GM23338 (cell line): ENCODE measurements around the gene TLR1. TPM values are rescaled to one million over a fixed set of nuclear protein-coding genes. Genes with fewer than 3 reads are reported as not detected.

Source experiments
- ATAC-seq: fragments of 200-7000 bp; cut with Tn5 transposase; 3 replicates; pipeline ENCODE4 v1.9.1; 2020
- DNase-seq: peaks from one replicate; pipeline ENCODE4 v3.0.0-alpha.2; 2015; ENCODE audit warnings: low spot score
- H2AFZ ChIP-seq: fragments of 200-600 bp; sonication (generic); 2 replicates; pipeline ENCODE4 v1.8.0; 2016; ENCODE audit warnings: antibody characterized with exemption, mild to moderate bottlenecking, moderate library complexity
- H3F3A ChIP-seq: fragments of 200-600 bp; sonication (generic); replicated peaks from 2 replicates; pipeline ENCODE4 v1.8.0; 2017; ENCODE audit warnings: antibody characterized with exemption, mixed run types, low read depth
- H3K27ac ChIP-seq: fragments of 200-600 bp; sonication (generic); 2 replicates; pipeline ENCODE4 v1.6.1; 2016; ENCODE audit warnings: low read depth
- H3K27me3 ChIP-seq: fragments of 200-600 bp; sonication (generic); 2 replicates; pipeline ENCODE4 v1.8.0; 2016; ENCODE audit warnings: mild to moderate bottlenecking, mixed run types, moderate library complexity; ENCODE audit not compliant: insufficient read depth
- H3K36me3 ChIP-seq: fragments of 200-600 bp; sonication (generic); 2 replicates; pipeline ENCODE4 v1.8.0; 2016; ENCODE audit warnings: mild to moderate bottlenecking; ENCODE audit not compliant: insufficient read depth
- H3K4me1 ChIP-seq: fragments of 200-600 bp; sonication (generic); 2 replicates; pipeline ENCODE4 v1.8.0; 2016; ENCODE audit warnings: mild to moderate bottlenecking, moderate library complexity; ENCODE audit not compliant: insufficient read depth
- H3K4me2 ChIP-seq: fragments of 200-600 bp; sonication (generic); 2 replicates; pipeline ENCODE4 v1.7.1; 2017; ENCODE audit warnings: mixed run types
- H3K4me3 ChIP-seq: fragments of 200-600 bp; sonication (generic); 2 replicates; pipeline ENCODE4 v1.6.1; 2016; ENCODE audit warnings: mixed run types
- H3K79me2 ChIP-seq: fragments of 200-600 bp; sonication (generic); replicated peaks from 2 replicates; pipeline ENCODE4 v1.8.0; 2017; ENCODE audit warnings: mild to moderate bottlenecking; ENCODE audit not compliant: insufficient read depth
- H3K9me2 ChIP-seq: fragments of 200-600 bp; sonication (generic); 2 replicates; pipeline ENCODE4 v1.8.0; 2017; ENCODE audit not compliant: insufficient read depth
- H4K20me1 ChIP-seq: fragments of 200-600 bp; sonication (generic); replicated peaks from 2 replicates; pipeline ENCODE4 v1.8.0; 2017; ENCODE audit warnings: mild to moderate bottlenecking; ENCODE audit not compliant: insufficient read depth
- H3K27ac Mint-ChIP-seq: 2 replicates; pipeline ENCODE4 v1.8.0; 2020; ENCODE audit warnings: inconsistent platforms, mild to moderate bottlenecking, moderate library complexity, mixed read lengths
- H3K27me3 Mint-ChIP-seq: 3 replicates; pipeline ENCODE4 v1.8.0; 2022; ENCODE audit warnings: low read depth, mild to moderate bottlenecking, moderate library complexity, mixed read lengths, inconsistent platforms; ENCODE audit not compliant: insufficient read depth, poor library complexity
- H3K36me3 Mint-ChIP-seq: 3 replicates; pipeline ENCODE4 v1.8.0; 2021; ENCODE audit warnings: low read depth, mild to moderate bottlenecking, inconsistent platforms, moderate library complexity, mixed read lengths
- H3K4me1 Mint-ChIP-seq: 3 replicates; pipeline ENCODE4 v1.8.0; 2020; ENCODE audit warnings: mild to moderate bottlenecking, inconsistent platforms, mixed read lengths
- H3K4me3 Mint-ChIP-seq: 3 replicates; pipeline ENCODE4 v1.8.0; 2021; ENCODE audit warnings: moderate library complexity, mild to moderate bottlenecking, inconsistent platforms, mixed read lengths
- H3K9me3 Mint-ChIP-seq: 3 replicates; pipeline ENCODE4 v1.8.0; 2020; ENCODE audit warnings: moderate library complexity, mild to moderate bottlenecking, inconsistent platforms, mixed read lengths
- EZH2phosphoT487 ChIP-seq: fragments of 200-600 bp; sonication (generic); IDR thresholded peaks from one replicate; pipeline ENCODE4 v1.8.1; 2018; ENCODE audit warnings: antibody characterized with exemption; ENCODE audit not compliant: unreplicated experiment
- NANOG ChIP-seq: IDR thresholded peaks from 2 replicates; pipeline ENCODE4 v1.6.1; 2016; ENCODE audit warnings: antibody characterized with exemption, borderline replicate concordance
- STAT1 ChIP-seq: IDR thresholded peaks from one replicate; pipeline ENCODE4 v1.6.1; 2016; ENCODE audit warnings: antibody characterized with exemption; ENCODE audit not compliant: unreplicated experiment
- ZNF114 ChIP-seq: fragments of 250-450 bp; sonication (Bioruptor Pico); IDR thresholded peaks from 2 replicates; pipeline ENCODE4 v1.5.0; 2020; ENCODE audit warnings: mild to moderate bottlenecking, moderate library complexity
- polyA plus RNA-seq: library from polyadenylated mRNA; unstranded; fragments of >200 nt; fragmentation: Nextera tagmentation; extraction: Ambion mirVana; gene quantifications from 2 replicates; pipeline ENCODE4 v1.2.1, GENCODE V29; 2016
- total RNA-seq: library from RNA; depleted of rRNA; stranded (reverse); fragments of >200 nt; shearing (Covaris generic); gene quantifications from 2 replicates; pipeline ENCODE4 v1.2.3, GENCODE V29; 2014
- TF ChIP-seq, protein P1 (sequence below): fragments of 250-450 bp; sonication (Bioruptor Pico); IDR thresholded peaks from 2 replicates; pipeline ENCODE4 v1.5.0; 2020; ENCODE audit warnings: mild to moderate bottlenecking, moderate library complexity
- TF ChIP-seq, protein P2 (sequence below), 2 experiments: fragments of 200-600 bp in 1 of 2; sonication (generic) in 1 of 2; conservative IDR thresholded peaks; 2 replicates each; pipeline versions ENCODE4 v1.5.1 to v1.6.1; 2016 to 2017; ENCODE audit warnings: antibody characterized with exemption in 2 of 2, low read depth in 2 of 2, mild to moderate bottlenecking in 2 of 2, moderate library complexity in 1 of 2
- TF ChIP-seq, protein P3 (sequence below): IDR thresholded peaks from one replicate; pipeline ENCODE4 v1.6.1; 2018; ENCODE audit warnings: antibody characterized with exemption; ENCODE audit not compliant: unreplicated experiment

The TLR1 gene
- total and polyA plus RNA-seq, 2 experiments from 2014 or later, result 0.07 TPM; not detected in 1

DNA sequence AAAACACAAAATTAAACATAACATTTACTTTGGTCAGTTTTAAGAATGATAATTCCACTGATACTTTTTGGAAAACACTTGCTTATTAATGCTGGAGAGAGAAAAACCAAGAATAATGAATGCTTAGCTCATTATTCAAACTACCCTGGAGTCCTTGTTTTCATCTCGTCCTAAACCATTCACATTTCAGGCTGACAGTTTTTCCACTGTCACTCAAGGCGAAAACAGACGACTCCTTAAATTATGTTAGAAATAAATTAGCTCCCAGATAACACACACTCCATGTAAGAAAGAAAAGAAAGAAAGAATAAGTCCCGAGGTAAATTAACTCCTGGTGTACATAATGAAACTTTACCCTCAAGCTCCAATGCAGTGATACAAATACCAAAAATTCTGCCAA is 55.3 kb downstream of the TLR1 start:
- Histone ChIP-seq H3F3A (peaks cover 3% of the 10 kb centered on the region; the same call in 1 of the 2 replicates), H3K36me3 (no peaks in the 10 kb centered on the region; the same call in 1 of the 2 replicates), H4K20me1 (no peaks in the 10 kb centered on the region), H3K4me1 (peaks cover 14% of the 10 kb centered on the region), H3K4me3 (no peak overlapping the region), H2AFZ (no peak overlapping the region), H3K9me2 (no peaks in the 10 kb centered on the region), H3K27ac (no peak overlapping the region), H3K79me2 (no peaks in the 10 kb centered on the region), H3K4me2 (no peak overlapping the region), H3K27me3 (no peaks in the 10 kb centered on the region)
- H3K27ac Mint-ChIP-seq, result no peak overlapping the region
- peaks cover 18% of the 10 kb centered on the region for H3K9me3 Mint-ChIP-seq
- H3K36me3 Mint-ChIP-seq, result peaks cover 14% of the 10 kb centered on the region
- peaks cover 7% of the 10 kb centered on the region for H3K4me1 Mint-ChIP-seq
- H3K4me3 Mint-ChIP-seq, result no peak overlapping the region
- H3K27me3 Mint-ChIP-seq, result no peaks in the 10 kb centered on the region
- TF ChIP-seq EZH2phosphoT487 (no peak), ZNF114 (no peak), NANOG (no peak), STAT1 (no peak)
- TF ChIP-seq, protein P1, sequence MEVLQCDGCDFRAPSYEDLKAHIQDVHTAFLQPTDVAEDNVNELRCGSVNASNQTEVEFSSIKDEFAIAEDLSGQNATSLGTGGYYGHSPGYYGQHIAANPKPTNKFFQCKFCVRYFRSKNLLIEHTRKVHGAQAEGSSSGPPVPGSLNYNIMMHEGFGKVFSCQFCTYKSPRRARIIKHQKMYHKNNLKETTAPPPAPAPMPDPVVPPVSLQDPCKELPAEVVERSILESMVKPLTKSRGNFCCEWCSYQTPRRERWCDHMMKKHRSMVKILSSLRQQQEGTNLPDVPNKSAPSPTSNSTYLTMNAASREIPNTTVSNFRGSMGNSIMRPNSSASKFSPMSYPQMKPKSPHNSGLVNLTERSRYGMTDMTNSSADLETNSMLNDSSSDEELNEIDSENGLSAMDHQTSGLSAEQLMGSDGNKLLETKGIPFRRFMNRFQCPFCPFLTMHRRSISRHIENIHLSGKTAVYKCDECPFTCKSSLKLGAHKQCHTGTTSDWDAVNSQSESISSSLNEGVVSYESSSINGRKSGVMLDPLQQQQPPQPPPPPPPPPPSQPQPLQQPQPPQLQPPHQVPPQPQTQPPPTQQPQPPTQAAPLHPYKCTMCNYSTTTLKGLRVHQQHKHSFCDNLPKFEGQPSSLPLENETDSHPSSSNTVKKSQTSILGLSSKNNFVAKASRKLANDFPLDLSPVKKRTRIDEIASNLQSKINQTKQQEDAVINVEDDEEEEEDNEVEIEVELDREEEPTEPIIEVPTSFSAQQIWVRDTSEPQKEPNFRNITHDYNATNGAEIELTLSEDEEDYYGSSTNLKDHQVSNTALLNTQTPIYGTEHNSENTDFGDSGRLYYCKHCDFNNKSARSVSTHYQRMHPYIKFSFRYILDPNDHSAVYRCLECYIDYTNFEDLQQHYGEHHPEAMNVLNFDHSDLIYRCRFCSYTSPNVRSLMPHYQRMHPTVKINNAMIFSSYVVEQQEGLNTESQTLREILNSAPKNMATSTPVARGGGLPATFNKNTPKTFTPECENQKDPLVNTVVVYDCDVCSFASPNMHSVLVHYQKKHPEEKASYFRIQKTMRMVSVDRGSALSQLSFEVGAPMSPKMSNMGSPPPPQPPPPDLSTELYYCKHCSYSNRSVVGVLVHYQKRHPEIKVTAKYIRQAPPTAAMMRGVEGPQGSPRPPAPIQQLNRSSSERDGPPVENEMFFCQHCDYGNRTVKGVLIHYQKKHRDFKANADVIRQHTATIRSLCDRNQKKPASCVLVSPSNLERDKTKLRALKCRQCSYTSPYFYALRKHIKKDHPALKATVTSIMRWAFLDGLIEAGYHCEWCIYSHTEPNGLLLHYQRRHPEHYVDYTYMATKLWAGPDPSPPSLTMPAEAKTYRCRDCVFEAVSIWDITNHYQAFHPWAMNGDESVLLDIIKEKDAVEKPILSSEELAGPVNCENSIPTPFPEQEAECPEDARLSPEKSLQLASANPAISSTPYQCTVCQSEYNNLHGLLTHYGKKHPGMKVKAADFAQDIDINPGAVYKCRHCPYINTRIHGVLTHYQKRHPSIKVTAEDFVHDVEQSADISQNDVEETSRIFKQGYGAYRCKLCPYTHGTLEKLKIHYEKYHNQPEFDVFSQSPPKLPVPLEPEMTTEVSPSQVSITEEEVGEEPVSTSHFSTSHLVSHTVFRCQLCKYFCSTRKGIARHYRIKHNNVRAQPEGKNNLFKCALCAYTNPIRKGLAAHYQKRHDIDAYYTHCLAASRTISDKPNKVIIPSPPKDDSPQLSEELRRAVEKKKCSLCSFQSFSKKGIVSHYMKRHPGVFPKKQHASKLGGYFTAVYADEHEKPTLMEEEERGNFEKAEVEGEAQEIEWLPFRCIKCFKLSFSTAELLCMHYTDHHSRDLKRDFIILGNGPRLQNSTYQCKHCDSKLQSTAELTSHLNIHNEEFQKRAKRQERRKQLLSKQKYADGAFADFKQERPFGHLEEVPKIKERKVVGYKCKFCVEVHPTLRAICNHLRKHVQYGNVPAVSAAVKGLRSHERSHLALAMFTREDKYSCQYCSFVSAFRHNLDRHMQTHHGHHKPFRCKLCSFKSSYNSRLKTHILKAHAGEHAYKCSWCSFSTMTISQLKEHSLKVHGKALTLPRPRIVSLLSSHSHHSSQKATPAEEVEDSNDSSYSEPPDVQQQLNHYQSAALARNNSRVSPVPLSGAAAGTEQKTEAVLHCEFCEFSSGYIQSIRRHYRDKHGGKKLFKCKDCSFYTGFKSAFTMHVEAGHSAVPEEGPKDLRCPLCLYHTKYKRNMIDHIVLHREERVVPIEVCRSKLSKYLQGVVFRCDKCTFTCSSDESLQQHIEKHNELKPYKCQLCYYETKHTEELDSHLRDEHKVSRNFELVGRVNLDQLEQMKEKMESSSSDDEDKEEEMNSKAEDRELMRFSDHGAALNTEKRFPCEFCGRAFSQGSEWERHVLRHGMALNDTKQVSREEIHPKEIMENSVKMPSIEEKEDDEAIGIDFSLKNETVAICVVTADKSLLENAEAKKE (CRISPR knock-in tag), result no peak
- TF ChIP-seq, protein P2, sequence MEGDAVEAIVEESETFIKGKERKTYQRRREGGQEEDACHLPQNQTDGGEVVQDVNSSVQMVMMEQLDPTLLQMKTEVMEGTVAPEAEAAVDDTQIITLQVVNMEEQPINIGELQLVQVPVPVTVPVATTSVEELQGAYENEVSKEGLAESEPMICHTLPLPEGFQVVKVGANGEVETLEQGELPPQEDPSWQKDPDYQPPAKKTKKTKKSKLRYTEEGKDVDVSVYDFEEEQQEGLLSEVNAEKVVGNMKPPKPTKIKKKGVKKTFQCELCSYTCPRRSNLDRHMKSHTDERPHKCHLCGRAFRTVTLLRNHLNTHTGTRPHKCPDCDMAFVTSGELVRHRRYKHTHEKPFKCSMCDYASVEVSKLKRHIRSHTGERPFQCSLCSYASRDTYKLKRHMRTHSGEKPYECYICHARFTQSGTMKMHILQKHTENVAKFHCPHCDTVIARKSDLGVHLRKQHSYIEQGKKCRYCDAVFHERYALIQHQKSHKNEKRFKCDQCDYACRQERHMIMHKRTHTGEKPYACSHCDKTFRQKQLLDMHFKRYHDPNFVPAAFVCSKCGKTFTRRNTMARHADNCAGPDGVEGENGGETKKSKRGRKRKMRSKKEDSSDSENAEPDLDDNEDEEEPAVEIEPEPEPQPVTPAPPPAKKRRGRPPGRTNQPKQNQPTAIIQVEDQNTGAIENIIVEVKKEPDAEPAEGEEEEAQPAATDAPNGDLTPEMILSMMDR (conservative IDR thresholded peaks at IDR 0.05; ENCODE audit: low read depth in 2 of 2), result no peak
- TF ChIP-seq, protein P3, sequence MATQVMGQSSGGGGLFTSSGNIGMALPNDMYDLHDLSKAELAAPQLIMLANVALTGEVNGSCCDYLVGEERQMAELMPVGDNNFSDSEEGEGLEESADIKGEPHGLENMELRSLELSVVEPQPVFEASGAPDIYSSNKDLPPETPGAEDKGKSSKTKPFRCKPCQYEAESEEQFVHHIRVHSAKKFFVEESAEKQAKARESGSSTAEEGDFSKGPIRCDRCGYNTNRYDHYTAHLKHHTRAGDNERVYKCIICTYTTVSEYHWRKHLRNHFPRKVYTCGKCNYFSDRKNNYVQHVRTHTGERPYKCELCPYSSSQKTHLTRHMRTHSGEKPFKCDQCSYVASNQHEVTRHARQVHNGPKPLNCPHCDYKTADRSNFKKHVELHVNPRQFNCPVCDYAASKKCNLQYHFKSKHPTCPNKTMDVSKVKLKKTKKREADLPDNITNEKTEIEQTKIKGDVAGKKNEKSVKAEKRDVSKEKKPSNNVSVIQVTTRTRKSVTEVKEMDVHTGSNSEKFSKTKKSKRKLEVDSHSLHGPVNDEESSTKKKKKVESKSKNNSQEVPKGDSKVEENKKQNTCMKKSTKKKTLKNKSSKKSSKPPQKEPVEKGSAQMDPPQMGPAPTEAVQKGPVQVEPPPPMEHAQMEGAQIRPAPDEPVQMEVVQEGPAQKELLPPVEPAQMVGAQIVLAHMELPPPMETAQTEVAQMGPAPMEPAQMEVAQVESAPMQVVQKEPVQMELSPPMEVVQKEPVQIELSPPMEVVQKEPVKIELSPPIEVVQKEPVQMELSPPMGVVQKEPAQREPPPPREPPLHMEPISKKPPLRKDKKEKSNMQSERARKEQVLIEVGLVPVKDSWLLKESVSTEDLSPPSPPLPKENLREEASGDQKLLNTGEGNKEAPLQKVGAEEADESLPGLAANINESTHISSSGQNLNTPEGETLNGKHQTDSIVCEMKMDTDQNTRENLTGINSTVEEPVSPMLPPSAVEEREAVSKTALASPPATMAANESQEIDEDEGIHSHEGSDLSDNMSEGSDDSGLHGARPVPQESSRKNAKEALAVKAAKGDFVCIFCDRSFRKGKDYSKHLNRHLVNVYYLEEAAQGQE, result no peak
- DNase-seq, result no peak
- ATAC-seq, result no peak
